Vagina (tissue), 2 donors: Measurements from ENCODE around the gene FOXN3.
A peak's percentile ranks its signal among the peaks of the same experiment; 100 is the strongest.

Experiments
- CTCF ChIP-seq, 3 experiments: fragments of 450-650 bp in 2 of 3; fragments of 200-600 bp in 1 of 3; sonication (generic) in 1 of 3; IDR thresholded peaks; one replicate each; pipeline ENCODE4 v1.5.1; 2017 to 2019; ENCODE audit warnings: antibody characterized with exemption in 3 of 3, mild to moderate bottlenecking in 2 of 3, moderate library complexity in 2 of 3
- POLR2AphosphoS5 ChIP-seq, 2 donors: sonication (generic); formaldehyde crosslinking; IDR thresholded peaks; one replicate each; pipeline ENCODE4 v1.9.0; 2017; ENCODE audit warnings: antibody characterized with exemption in 2 of 2, mild to moderate bottlenecking in 2 of 2, low read depth in 1 of 2; ENCODE audit not compliant: insufficient read depth in 1 of 2

- TF ChIP-seq CTCF (IDR thresholded peaks at IDR 0.05) (no peak), POLR2AphosphoS5 (IDR thresholded peaks at IDR 0.05; ENCODE audit: insufficient read depth in 1 of 2, low read depth in 1 of 2) (peak; percentile 21 to 63)
Observed at GRCh38 chr14:89340200-89341181, 76.5 kb downstream of the FOXN3 start.
